ENCODE results near the gene CTXN1. TPM values are rescaled to one million over a fixed set of nuclear protein-coding genes. Genes with fewer than 3 reads are reported as not detected.
"Not testable (repeated sequence)": the region's sequence is repeated elsewhere in the genome, so short reads cannot be mapped to it uniquely, and the experiment has no call there.

Gene CTXN1
- polyA plus RNA-seq, 1 donor = 7.0 TPM

- Histone ChIP-seq H3K36me3 (ENCODE audit: control insufficient read depth, insufficient read depth, low read length) (no peaks in the 10 kb centered on the region), H3K4me3 (ENCODE audit: low read length) (no peak overlapping the region), H3K27ac (ENCODE audit: low read length) (peak overlapping the region; percentile 56), H3K27me3 (ENCODE audit: control insufficient read depth, insufficient read depth, low read length) (no peaks in the 10 kb centered on the region), H3K4me1 (ENCODE audit: control insufficient read depth, insufficient read depth, low read length) (peaks cover 12% of the 10 kb centered on the region), H3K9me3 (ENCODE audit: control insufficient read depth, low read depth, low read length) (peaks cover 10% of the 10 kb centered on the region)
- no CpG with 5 or more reads among the region's 11 CpGs for WGBS (ENCODE audit: insufficient coverage, low lambda C conversion rate)
- peak; percentile 59 to 75 for DNase-seq
Observed at GRCh38 chr19:7897292-7897691, 28.6 kb downstream of the CTXN1 start.

GRCh38 chr19:7895565-7895964 lies 30.4 kb downstream of the CTXN1 start:
- Histone ChIP-seq H3K27me3 (ENCODE audit: control insufficient read depth, insufficient read depth, low read length) (no peaks in the 10 kb centered on the region), H3K9me3 (ENCODE audit: control insufficient read depth, low read depth, low read length) (peaks cover 10% of the 10 kb centered on the region), H3K27ac (ENCODE audit: low read length) (no peak overlapping the region), H3K4me3 (ENCODE audit: low read length) (no peak overlapping the region), H3K4me1 (ENCODE audit: control insufficient read depth, insufficient read depth, low read length) (peaks cover 12% of the 10 kb centered on the region), H3K36me3 (ENCODE audit: control insufficient read depth, insufficient read depth, low read length) (no peaks in the 10 kb centered on the region)
- WGBS (ENCODE audit: insufficient coverage, low lambda C conversion rate) = no CpG with 5 or more reads among the region's 13 CpGs
- no peak for DNase-seq

- H3K27ac ChIP-seq (ENCODE audit: low read length) = no peak overlapping the region
- H3K27me3 ChIP-seq (ENCODE audit: control insufficient read depth, insufficient read depth, low read length) = peaks cover 3% of the 10 kb centered on the region
Observed at GRCh38 chr19:7894612-7895309, 31.2 kb downstream of the CTXN1 start.

GRCh38 chr19:7893362-7894101 lies 32.4 kb downstream of the CTXN1 start:
- 100% methylated on average over 1 of the region's 18 CpGs for WGBS (ENCODE audit: insufficient coverage, low lambda C conversion rate)
- not testable (repeated sequence) for H3K4me3 ChIP-seq (ENCODE audit: low read length); H3K27me3 ChIP-seq (ENCODE audit: control insufficient read depth, insufficient read depth, low read length); H3K36me3 ChIP-seq (ENCODE audit: control insufficient read depth, insufficient read depth, low read length); H3K27ac ChIP-seq (ENCODE audit: low read length); H3K9me3 ChIP-seq (ENCODE audit: control insufficient read depth, low read depth, low read length); DNase-seq
- peaks cover 16% of the 10 kb centered on the region for H3K4me1 ChIP-seq (ENCODE audit: control insufficient read depth, insufficient read depth, low read length)

More at GRCh38 chr19:7894612-7895309, 31.2 kb downstream of the CTXN1 start:
- Histone ChIP-seq H3K4me1 (ENCODE audit: control insufficient read depth, insufficient read depth, low read length) (peaks cover 12% of the 10 kb centered on the region), H3K9me3 (ENCODE audit: control insufficient read depth, low read depth, low read length) (peaks cover 7% of the 10 kb centered on the region), H3K4me3 (ENCODE audit: low read length) (no peak overlapping the region), H3K36me3 (ENCODE audit: control insufficient read depth, insufficient read depth, low read length) (no peaks in the 10 kb centered on the region)
- DNase-seq = no peak
- WGBS (ENCODE audit: insufficient coverage, low lambda C conversion rate) = no CpG with 5 or more reads among the region's 18 CpGs

GRCh38 chr19:7888826-7889217 lies 37.1 kb downstream of the CTXN1 start:
- Histone ChIP-seq H3K4me3 (ENCODE audit: low read length) (peak overlapping the region; percentile 45), H3K27me3 (ENCODE audit: control insufficient read depth, insufficient read depth, low read length) (peaks cover 19% of the 10 kb centered on the region), H3K36me3 (ENCODE audit: control insufficient read depth, insufficient read depth, low read length) (no peaks in the 10 kb centered on the region), H3K27ac (ENCODE audit: low read length) (no peak overlapping the region), H3K9me3 (ENCODE audit: control insufficient read depth, low read depth, low read length) (no peaks in the 10 kb centered on the region), H3K4me1 (ENCODE audit: control insufficient read depth, insufficient read depth, low read length) (peaks cover 13% of the 10 kb centered on the region)
- no CpG with 5 or more reads among the region's 8 CpGs for WGBS (ENCODE audit: insufficient coverage, low lambda C conversion rate)
- DNase-seq = no peak

- peaks cover 19% of the 10 kb centered on the region for H3K27me3 ChIP-seq (ENCODE audit: control insufficient read depth, insufficient read depth, low read length)
- no peak within 1 kb of the TSS for H3K27ac ChIP-seq (ENCODE audit: low read length)
- WGBS (ENCODE audit: insufficient coverage, low lambda C conversion rate) = no CpG with 5 or more reads among the region's 53 CpGs
- peak within 1 kb of the TSS; percentile 45 for H3K4me3 ChIP-seq (ENCODE audit: low read length)
- peaks cover 13% of the 10 kb centered on the region for H3K4me1 ChIP-seq (ENCODE audit: control insufficient read depth, insufficient read depth, low read length)
- no peaks in the 10 kb centered on the region for H3K36me3 ChIP-seq (ENCODE audit: control insufficient read depth, insufficient read depth, low read length)
- no peaks in the 10 kb centered on the region for H3K9me3 ChIP-seq (ENCODE audit: control insufficient read depth, low read depth, low read length)
- DNase-seq = peak in 1 of 2 donors; percentile 69
Observed at GRCh38 chr19:7888145-7888825, 37.6 kb downstream of the CTXN1 start, which contains the start of gene LRRC8E. TSS of gene LRRC8E (plus strand) at chr19:7888510. CDS start at chr19:7895604, 7,094 bp downstream.

GRCh38 chr19:7887408-7888144 lies 38.4 kb downstream of the CTXN1 start:
- WGBS (ENCODE audit: insufficient coverage, low lambda C conversion rate) = no CpG with 5 or more reads among the region's 16 CpGs
- Histone ChIP-seq H3K27me3 (ENCODE audit: control insufficient read depth, insufficient read depth, low read length) (peaks cover 19% of the 10 kb centered on the region), H3K9me3 (ENCODE audit: control insufficient read depth, low read depth, low read length) (no peaks in the 10 kb centered on the region), H3K4me1 (ENCODE audit: control insufficient read depth, insufficient read depth, low read length) (peaks cover 13% of the 10 kb centered on the region), H3K27ac (ENCODE audit: low read length) (no peak overlapping the region), H3K4me3 (ENCODE audit: low read length) (no peak overlapping the region), H3K36me3 (ENCODE audit: control insufficient read depth, insufficient read depth, low read length) (no peaks in the 10 kb centered on the region)
- no peak for DNase-seq

GRCh38 chr19:7885818-7886217 lies 40.1 kb downstream of the CTXN1 start:
- Histone ChIP-seq H3K27me3 (ENCODE audit: control insufficient read depth, insufficient read depth, low read length) (peaks cover 19% of the 10 kb centered on the region), H3K27ac (ENCODE audit: low read length) (no peak overlapping the region), H3K36me3 (ENCODE audit: control insufficient read depth, insufficient read depth, low read length) (no peaks in the 10 kb centered on the region), H3K4me1 (ENCODE audit: control insufficient read depth, insufficient read depth, low read length) (peaks cover 13% of the 10 kb centered on the region), H3K4me3 (ENCODE audit: low read length) (no peak overlapping the region), H3K9me3 (ENCODE audit: control insufficient read depth, low read depth, low read length) (no peaks in the 10 kb centered on the region)
- whole genome bisulfite sequencing (ENCODE audit: insufficient coverage, low lambda C conversion rate) = 80% methylated on average over 1 of the region's 8 CpGs
- DNase-seq = no peak

GRCh38 chr19:7883796-7884570 lies 42.0 kb downstream of the CTXN1 start:
- WGBS (ENCODE audit: insufficient coverage, low lambda C conversion rate) = no CpG with 5 or more reads among the region's 2 CpGs
- H3K27me3 ChIP-seq (ENCODE audit: control insufficient read depth, insufficient read depth, low read length) = peaks cover 15% of the 10 kb centered on the region
- H3K9me3 ChIP-seq (ENCODE audit: control insufficient read depth, low read depth, low read length) = no peaks in the 10 kb centered on the region
- no peak overlapping the region for H3K27ac ChIP-seq (ENCODE audit: low read length)
- H3K4me3 ChIP-seq (ENCODE audit: low read length) = no peak overlapping the region
- no peak for DNase-seq
- H3K36me3 ChIP-seq (ENCODE audit: control insufficient read depth, insufficient read depth, low read length) = no peaks in the 10 kb centered on the region
- H3K4me1 ChIP-seq (ENCODE audit: control insufficient read depth, insufficient read depth, low read length) = peaks cover 13% of the 10 kb centered on the region
